ENCODE data around the gene CLCA4.

The CLCA4 gene

GRCh38 chr1:86621286-86621685 is 74.4 kb downstream of the CLCA4 start:
- no peak for DNase-seq
